ENCODE results near the gene NUDT14.
A peak's percentile ranks its signal among the peaks of the same experiment; 100 is the strongest.

NUDT14 gene

DNA sequence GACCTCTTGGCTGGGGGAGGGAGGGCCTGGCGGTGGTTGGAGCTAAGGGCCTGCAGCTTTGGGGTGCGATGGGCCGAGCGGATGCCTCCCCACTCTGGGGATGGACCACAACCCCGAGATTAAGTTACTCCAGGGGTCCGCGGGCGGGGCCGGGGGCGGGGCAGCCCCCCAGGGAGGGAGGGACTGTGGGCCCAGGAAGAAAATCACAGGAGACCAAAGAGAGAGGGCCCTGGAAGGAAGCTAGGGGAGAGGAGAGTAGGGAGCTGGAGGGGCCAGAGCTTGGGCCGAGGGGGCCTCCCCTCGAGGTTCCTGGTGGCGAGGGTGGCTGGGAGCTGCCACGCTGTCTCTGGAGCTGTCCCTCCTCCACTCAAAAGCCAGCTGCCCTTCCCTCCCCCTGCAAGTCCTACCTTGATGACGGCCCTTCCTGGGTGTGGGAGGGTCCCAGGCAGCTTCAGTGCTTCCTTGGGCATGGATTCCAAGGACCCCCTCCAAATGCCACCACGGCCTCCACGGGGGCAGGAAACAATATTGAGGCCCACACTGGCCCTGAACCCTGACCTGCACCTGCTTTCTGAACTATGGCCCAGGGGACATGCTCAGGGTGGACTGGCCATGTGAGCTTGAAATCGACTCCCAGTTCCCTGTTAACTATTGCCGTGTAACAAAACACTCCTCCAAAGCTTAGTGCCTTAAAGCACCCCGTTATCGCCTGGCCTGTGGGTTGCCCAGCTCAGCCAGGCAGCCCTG is 610 bp upstream of the NUDT14 start:
- ChIA-PET POLR2A (interaction anchor here (3.2 kb wide), 1 partner anchor 12 kb away, joined by 9 read pairs; no protein-coding TSS in a partner anchor), CTCF (interaction anchor here (0.7 to 4.0 kb wide), 4 partner anchors 12 to 355 kb away, joined by 3 to 18 read pairs (median 4); partner anchors contain the start of gene JAG2)
- Histone ChIP-seq H3K4me1 (ENCODE audit: control insufficient read depth, insufficient read depth, low read length) (no peaks in the 10 kb centered on the region), H3K27ac (ENCODE audit: extremely low read depth, low read depth, low read length) (no peak overlapping the region), H3K4me3 (ENCODE audit: low read depth, low read length) (no peak overlapping the region; the same call in 1 of the 2 replicates), H3K36me3 (ENCODE audit: control insufficient read depth in 2 of 2, insufficient read depth in 1 of 2, low read length in 2 of 2) (no peaks in the 10 kb centered on the region), H3K9me3 (ENCODE audit: control insufficient read depth, insufficient read depth, low read depth, low read length) (no peaks in the 10 kb centered on the region)
- no peak for TF ChIP-seq MEIS1 (CRISPR knock-in tag; IDR thresholded peaks at IDR 0.05; ENCODE audit: borderline replicate concordance)
- peak; percentile 43 for TF ChIP-seq SP2 (tag by site-specific recombination; IDR thresholded peaks at IDR 0.05)
- peak; percentile 60; the same call in 1 of the 2 replicates for TF ChIP-seq PATZ1 (tag by site-specific recombination; IDR thresholded peaks at IDR 0.05)
- TF ChIP-seq ZNF341 (tag by site-specific recombination; IDR thresholded peaks at IDR 0.05; ENCODE audit: low read depth) = peak; percentile 62
- peak; percentile 70 for TF ChIP-seq SP3 (tag by site-specific recombination; IDR thresholded peaks at IDR 0.05)
- no peak for TF ChIP-seq ZNF423 (tag by site-specific recombination; IDR thresholded peaks at IDR 0.05)
- TF ChIP-seq KLF8 (tag by site-specific recombination; IDR thresholded peaks at IDR 0.05) = peak; percentile 67
- TF ChIP-seq GLIS1 (tag by site-specific recombination; IDR thresholded peaks at IDR 0.05) = peak; percentile 37; the same call in 1 of the 2 replicates
- peak; percentile 48 for TF ChIP-seq ZNF335 (tag by site-specific recombination; conservative IDR thresholded peaks at IDR 0.05)
- no peak for TF ChIP-seq ZNF585B (tag by site-specific recombination; IDR thresholded peaks at IDR 0.05)
- no peak for TF ChIP-seq ZFHX2 (tag by site-specific recombination; conservative IDR thresholded peaks at IDR 0.05)
- TF ChIP-seq KLF9 (tag by site-specific recombination; IDR thresholded peaks at IDR 0.05; ENCODE audit: low read depth) = peak; percentile 46
- TF ChIP-seq KLF10 (tag by site-specific recombination; IDR thresholded peaks at IDR 0.05) = 0 out of 2 replicates have a peak, but pooled peaks have one; percentile 38
- TF ChIP-seq HOXC10 (CRISPR knock-in tag; IDR thresholded peaks at IDR 0.05) = no peak
- TF ChIP-seq ZNF175 (tag by site-specific recombination; IDR thresholded peaks at IDR 0.05) = no peak
- TF ChIP-seq GLIS2 (tag by site-specific recombination; IDR thresholded peaks at IDR 0.05) = peak; percentile 79
- TF ChIP-seq KLF1 (tag by site-specific recombination; IDR thresholded peaks at IDR 0.05) = peak; percentile 40; the same call in 1 of the 2 replicates
- TF ChIP-seq, protein P1, sequence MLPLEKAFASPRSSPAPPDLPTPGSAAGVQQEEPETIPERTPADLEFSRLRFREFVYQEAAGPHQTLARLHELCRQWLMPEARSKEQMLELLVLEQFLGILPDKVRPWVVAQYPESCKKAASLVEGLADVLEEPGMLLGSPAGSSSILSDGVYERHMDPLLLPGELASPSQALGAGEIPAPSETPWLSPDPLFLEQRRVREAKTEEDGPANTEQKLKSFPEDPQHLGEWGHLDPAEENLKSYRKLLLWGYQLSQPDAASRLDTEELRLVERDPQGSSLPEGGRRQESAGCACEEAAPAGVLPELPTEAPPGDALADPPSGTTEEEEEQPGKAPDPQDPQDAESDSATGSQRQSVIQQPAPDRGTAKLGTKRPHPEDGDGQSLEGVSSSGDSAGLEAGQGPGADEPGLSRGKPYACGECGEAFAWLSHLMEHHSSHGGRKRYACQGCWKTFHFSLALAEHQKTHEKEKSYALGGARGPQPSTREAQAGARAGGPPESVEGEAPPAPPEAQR (tag by site-specific recombination; IDR thresholded peaks at IDR 0.05) = no peak

DNA sequence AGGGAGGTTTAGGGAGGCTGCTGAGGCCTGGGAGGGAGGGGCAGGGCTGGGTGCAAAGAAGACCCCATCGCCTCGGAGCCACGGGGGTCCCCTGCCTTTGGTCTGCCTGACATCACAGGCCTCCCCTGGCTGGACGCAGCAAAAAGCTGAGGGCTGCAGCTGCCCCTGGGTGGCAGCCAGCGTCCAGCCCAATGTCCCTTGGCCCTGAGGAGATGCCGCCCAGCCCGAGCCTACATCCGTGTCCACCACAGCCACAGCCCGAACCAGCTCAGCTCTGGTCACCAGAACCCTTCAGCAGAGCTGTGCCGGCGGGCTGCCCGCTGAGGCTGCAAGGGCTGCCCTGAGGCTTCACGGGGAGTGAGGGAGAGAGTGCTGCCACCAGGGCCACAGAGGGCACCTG is 1.9 kb downstream of the NUDT14 start:
- Histone ChIP-seq H3K9me3 (ENCODE audit: control insufficient read depth, insufficient read depth, low read depth, low read length) (no peaks in the 10 kb centered on the region), H3K36me3 (ENCODE audit: control insufficient read depth in 2 of 2, insufficient read depth in 1 of 2, low read length in 2 of 2) (no peaks in the 10 kb centered on the region), H3K4me1 (ENCODE audit: control insufficient read depth, insufficient read depth, low read length) (no peaks in the 10 kb centered on the region), H3K4me3 (ENCODE audit: low read depth, low read length) (no peak overlapping the region), H3K27ac (ENCODE audit: extremely low read depth, low read depth, low read length) (no peak overlapping the region)
- POLR2A ChIA-PET = no interaction called here
- CTCF ChIA-PET = interaction anchor here (0.9 to 4.0 kb wide), 2 partner anchors 10 to 89 kb away, joined by 5 to 18 read pairs; partner anchors contain the start of gene JAG2
- TF ChIP-seq, protein P2, sequence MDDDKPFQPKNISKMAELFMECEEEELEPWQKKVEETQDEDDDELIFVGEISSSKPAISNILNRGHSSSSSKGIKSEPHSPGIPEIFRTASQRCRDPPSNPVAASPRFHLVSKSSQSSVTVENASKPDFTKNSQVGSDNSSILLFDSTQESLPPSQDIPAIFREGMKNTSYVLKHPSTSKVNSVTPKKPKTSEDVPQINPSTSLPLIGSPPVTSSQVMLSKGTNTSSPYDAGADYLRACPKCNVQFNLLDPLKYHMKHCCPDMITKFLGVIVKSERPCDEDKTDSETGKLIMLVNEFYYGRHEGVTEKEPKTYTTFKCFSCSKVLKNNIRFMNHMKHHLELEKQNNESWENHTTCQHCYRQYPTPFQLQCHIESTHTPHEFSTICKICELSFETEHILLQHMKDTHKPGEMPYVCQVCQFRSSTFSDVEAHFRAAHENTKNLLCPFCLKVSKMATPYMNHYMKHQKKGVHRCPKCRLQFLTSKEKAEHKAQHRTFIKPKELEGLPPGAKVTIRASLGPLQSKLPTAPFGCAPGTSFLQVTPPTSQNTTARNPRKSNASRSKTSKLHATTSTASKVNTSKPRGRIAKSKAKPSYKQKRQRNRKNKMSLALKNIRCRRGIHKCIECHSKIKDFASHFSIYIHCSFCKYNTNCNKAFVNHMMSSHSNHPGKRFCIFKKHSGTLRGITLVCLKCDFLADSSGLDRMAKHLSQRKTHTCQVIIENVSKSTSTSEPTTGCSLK (tag by site-specific recombination; IDR thresholded peaks at IDR 0.05) = no peak
- TF ChIP-seq GLI4 (tag by site-specific recombination; IDR thresholded peaks at IDR 0.05) (no peak), ZBTB1 (tag by site-specific recombination; IDR thresholded peaks at IDR 0.05) (no peak), KLF7 (tag by site-specific recombination; IDR thresholded peaks at IDR 0.05; ENCODE audit: borderline replicate concordance) (no peak), ZNF24 (tag by site-specific recombination; IDR thresholded peaks at IDR 0.05) (no peak), PATZ1 (tag by site-specific recombination; IDR thresholded peaks at IDR 0.05) (no peak), ZNF624 (tag by site-specific recombination; IDR thresholded peaks at IDR 0.05) (no peak), ZNF16 (tag by site-specific recombination; IDR thresholded peaks at IDR 0.05; ENCODE audit: low read depth) (no peak), ZFP41 (tag by site-specific recombination; IDR thresholded peaks at IDR 0.05; ENCODE audit: borderline replicate concordance) (no peak), ZSCAN23 (tag by site-specific recombination; IDR thresholded peaks at IDR 0.05) (no peak), ZNF114 (tag by site-specific recombination; IDR thresholded peaks at IDR 0.05) (no peak)

Measured in HEK293 (cell line).